Neural cell (in vitro differentiated cells): ENCODE data around the gene NPAS3. TPM values are rescaled to one million over a fixed set of nuclear protein-coding genes. Genes with fewer than 3 reads are reported as not detected.

Source experiments
- H2AFZ ChIP-seq: fragments of 200-600, 300-800 bp; sonication (generic), shearing (Covaris generic); 2 replicates; pipeline ENCODE4 v1.6.0; 2014; ENCODE audit warnings: low read depth, mild to moderate bottlenecking, antibody characterized with exemption, low read length, moderate library complexity
- H3F3A ChIP-seq: fragments of 200-600 bp; shearing (Covaris generic); 2 replicates; pipeline ENCODE4 v1.6.1; 2016; ENCODE audit warnings: mild to moderate bottlenecking, moderate library complexity, mixed read lengths, antibody characterized with exemption, low read length; ENCODE audit not compliant: insufficient read depth, poor library complexity, severe bottlenecking
- H3K27ac ChIP-seq: fragments of 200-600, 300-800 bp; sonication (generic), shearing (Covaris generic); 2 replicates; pipeline ENCODE4 v1.5.1; 2014; ENCODE audit warnings: mild to moderate bottlenecking, low read length, moderate library complexity
- H3K27me3 ChIP-seq: fragments of 300-800, 200-600 bp; sonication (generic), shearing (Covaris generic); 2 replicates; pipeline ENCODE4 v1.6.0; 2014; ENCODE audit warnings: mild to moderate bottlenecking, low read depth, low read length, moderate library complexity; ENCODE audit not compliant: insufficient read depth
- H3K36me3 ChIP-seq: fragments of 300-800, 200-600 bp; sonication (generic), shearing (Covaris generic); 2 replicates; pipeline ENCODE4 v1.5.1; 2014; ENCODE audit warnings: mild to moderate bottlenecking, antibody characterized with exemption, low read length, moderate library complexity; ENCODE audit not compliant: insufficient read depth
- H3K4me2 ChIP-seq: fragments of 300-800, 200-600 bp; sonication (generic), shearing (Covaris generic); 2 replicates; pipeline ENCODE4 v1.6.0; 2014; ENCODE audit warnings: mild to moderate bottlenecking, low read length
- H3K4me3 ChIP-seq: fragments of 300-800, 200-600 bp; sonication (generic), shearing (Covaris generic); 2 replicates; pipeline ENCODE4 v1.5.1; 2014; ENCODE audit warnings: mild to moderate bottlenecking, low read length, moderate library complexity
- H3K79me2 ChIP-seq: fragments of 200-600 bp; shearing (Covaris generic); replicated peaks from 2 replicates; pipeline ENCODE4 v1.6.0; 2014; ENCODE audit warnings: mild to moderate bottlenecking, low read length, moderate library complexity; ENCODE audit not compliant: insufficient read depth
- H3K9ac ChIP-seq: fragments of 300-800, 200-600 bp; sonication (generic), shearing (Covaris generic); 2 replicates; pipeline ENCODE4 v1.6.1; 2016; ENCODE audit warnings: mild to moderate bottlenecking, low read length, mixed read lengths
- H3K9me2 ChIP-seq: fragments of 200-600 bp; shearing (Covaris generic); 2 replicates; pipeline ENCODE4 v1.6.1; 2016; ENCODE audit warnings: mild to moderate bottlenecking, low read length, mixed read lengths; ENCODE audit not compliant: insufficient read depth
- H3K9me3 ChIP-seq: fragments of 200-600, 300-800 bp; sonication (generic), shearing (Covaris generic); 2 replicates; pipeline ENCODE4 v1.6.1; 2016; ENCODE audit warnings: mild to moderate bottlenecking, mixed run types, low read length, moderate library complexity, mixed read lengths
- H4K20me1 ChIP-seq: fragments of 200-600 bp; shearing (Covaris generic); 2 replicates; pipeline ENCODE4 v1.6.1; 2016; ENCODE audit warnings: mild to moderate bottlenecking, mixed run types; ENCODE audit not compliant: insufficient read depth
- CTCF ChIP-seq: fragments of 450-650 bp; IDR thresholded peaks from 2 replicates; pipeline ENCODE4 v1.5.1; 2014; ENCODE audit warnings: antibody characterized with exemption, mild to moderate bottlenecking, moderate library complexity; ENCODE audit not compliant: poor library complexity, severe bottlenecking
- EP300 ChIP-seq: fragments of 450-650 bp; conservative IDR thresholded peaks from 2 replicates; pipeline ENCODE4 v1.6.1; 2014; ENCODE audit warnings: antibody characterized with exemption, mild to moderate bottlenecking, moderate library complexity; ENCODE audit not compliant: poor library complexity, severe bottlenecking
- EZH2 ChIP-seq: fragments of 200-600, 300-800 bp; shearing (Covaris generic), sonication (generic); IDR thresholded peaks from 2 replicates; pipeline ENCODE4 v1.6.1; 2014; ENCODE audit warnings: antibody characterized with exemption, low read length, borderline replicate concordance, mild to moderate bottlenecking; ENCODE audit not compliant: insufficient read depth, poor library complexity, severe bottlenecking
- MXI1 ChIP-seq: fragments of 450-650 bp; conservative IDR thresholded peaks from 2 replicates; pipeline ENCODE4 v1.6.1; 2014; ENCODE audit warnings: antibody characterized with exemption, mild to moderate bottlenecking; ENCODE audit not compliant: poor library complexity, severe bottlenecking
- POLR2AphosphoS5 ChIP-seq: IDR thresholded peaks from 2 replicates; pipeline ENCODE4 v1.6.1; 2012
- RAD21 ChIP-seq: fragments of 450-650 bp; conservative IDR thresholded peaks from 2 replicates; pipeline ENCODE4 v1.6.1; 2014; ENCODE audit warnings: antibody characterized with exemption, mild to moderate bottlenecking, moderate library complexity
- REST ChIP-seq: IDR thresholded peaks from 2 replicates; pipeline ENCODE4 v1.6.1; 2012; ENCODE audit warnings: borderline replicate concordance
- SMC3 ChIP-seq: fragments of 450-650 bp; conservative IDR thresholded peaks from 2 replicates; pipeline ENCODE4 v1.6.1; 2014; ENCODE audit warnings: antibody characterized with exemption, mild to moderate bottlenecking, moderate library complexity; ENCODE audit not compliant: poor library complexity
- TAF1 ChIP-seq: IDR thresholded peaks from 2 replicates; pipeline ENCODE4 v1.6.1; 2012; ENCODE audit warnings: low read depth
- polyA plus RNA-seq: library from polyadenylated mRNA; depleted of rRNA; stranded (reverse); fragments of >200 nt; gene quantifications from 2 replicates; pipeline ENCODE4 v1.2.3, GENCODE V29; 2014

NPAS3 gene
- polyA plus RNA-seq, 1 donor from 2014 or later = 1.3 TPM

GRCh38 chr14:33493266-33493665 is 554.6 kb downstream of the NPAS3 start:
- Histone ChIP-seq H3K27ac (no peak overlapping the region), H3K4me2 (no peak overlapping the region), H3K9me3 (no peaks in the 10 kb centered on the region), H3K79me2 (no peaks in the 10 kb centered on the region), H3F3A (no peaks in the 10 kb centered on the region), H3K27me3 (no peaks in the 10 kb centered on the region), H3K4me3 (no peak overlapping the region), H4K20me1 (no peaks in the 10 kb centered on the region), H3K9ac (no peak overlapping the region), H2AFZ (no peak overlapping the region), H3K36me3 (no peaks in the 10 kb centered on the region), H3K9me2 (no peaks in the 10 kb centered on the region)
- no peak for TF ChIP-seq MXI1

- Histone ChIP-seq H3K9ac (no peak overlapping the region), H4K20me1 (no peaks in the 10 kb centered on the region), H3K4me2 (no peak overlapping the region), H3K9me2 (no peaks in the 10 kb centered on the region), H2AFZ (no peak overlapping the region), H3K9me3 (no peaks in the 10 kb centered on the region), H3K79me2 (no peaks in the 10 kb centered on the region), H3K4me3 (no peak overlapping the region), H3F3A (no peaks in the 10 kb centered on the region), H3K27ac (no peak overlapping the region), H3K36me3 (no peaks in the 10 kb centered on the region), H3K27me3 (no peaks in the 10 kb centered on the region)
- TF ChIP-seq CTCF = no peak
- TF ChIP-seq EZH2 = no peak
- no peak for TF ChIP-seq TAF1
- TF ChIP-seq EP300 = no peak
- no peak for TF ChIP-seq REST
- TF ChIP-seq MXI1 = no peak
- no peak for TF ChIP-seq SMC3
- no peak for TF ChIP-seq RAD21
- TF ChIP-seq POLR2AphosphoS5 = no peak
Observed at GRCh38 chr14:33493990-33494389, 555.3 kb downstream of the NPAS3 start.

- Histone ChIP-seq H3K79me2 (no peaks in the 10 kb centered on the region), H3K9me2 (no peaks in the 10 kb centered on the region), H3K4me2 (no peak overlapping the region), H4K20me1 (no peaks in the 10 kb centered on the region), H3K9ac (no peak overlapping the region), H3K27ac (no peak overlapping the region), H2AFZ (no peak overlapping the region), H3K9me3 (no peaks in the 10 kb centered on the region), H3F3A (no peaks in the 10 kb centered on the region), H3K27me3 (no peaks in the 10 kb centered on the region), H3K36me3 (no peaks in the 10 kb centered on the region), H3K4me3 (no peak overlapping the region)
- no peak for TF ChIP-seq SMC3
- TF ChIP-seq TAF1 = no peak
- no peak for TF ChIP-seq EZH2
- TF ChIP-seq POLR2AphosphoS5 = no peak
- TF ChIP-seq RAD21 = no peak
- TF ChIP-seq REST = no peak
- TF ChIP-seq CTCF = no peak
- TF ChIP-seq MXI1 = no peak
- TF ChIP-seq EP300 = no peak
Observed at GRCh38 chr14:33499687-33500086, 561.0 kb downstream of the NPAS3 start.
